SU-DHL-6 (cell line): ENCODE measurements around the gene DGKG.

Source experiments
- H2AFZ ChIP-seq: fragments of 200-600 bp; sonication (generic); 2 replicates; pipeline ENCODE4 v1.6.1; 2014; ENCODE audit warnings: low read depth, mild to moderate bottlenecking, moderate library complexity, mixed read lengths, antibody characterized with exemption, low read length; ENCODE audit not compliant: severe bottlenecking
- H3F3A ChIP-seq: fragments of 200-600 bp; shearing (Covaris generic); 2 replicates; pipeline ENCODE4 v1.6.0; 2016; ENCODE audit warnings: antibody characterized with exemption, mild to moderate bottlenecking; ENCODE audit not compliant: insufficient read depth
- H3K27ac ChIP-seq: fragments of 200-600 bp; sonication (generic); 2 replicates; pipeline ENCODE4 v1.5.1; 2016; ENCODE audit warnings: low read depth, mild to moderate bottlenecking, low read length, moderate library complexity, mixed read lengths
- H3K27me3 ChIP-seq: fragments of 200-600 bp; sonication (generic), shearing (Covaris generic); 2 replicates; pipeline ENCODE4 v1.6.0; 2014; ENCODE audit warnings: mild to moderate bottlenecking, low read length
- H3K36me3 ChIP-seq: fragments of 200-600 bp; sonication (generic); 2 replicates; pipeline ENCODE4 v1.6.1; 2014; ENCODE audit warnings: mild to moderate bottlenecking, low read length, mixed read lengths
- H3K4me2 ChIP-seq: fragments of 300-600, 200-600 bp; shearing (Covaris generic), sonication (generic); 2 replicates; pipeline ENCODE4 v1.6.0; 2014; ENCODE audit warnings: low read length, low read depth, mild to moderate bottlenecking; ENCODE audit not compliant: poor library complexity, severe bottlenecking
- H3K4me3 ChIP-seq: fragments of 200-600 bp; sonication (generic); 2 replicates; pipeline ENCODE4 v1.5.1; 2014; ENCODE audit warnings: antibody characterized with exemption, low read length, mild to moderate bottlenecking, mixed read lengths; ENCODE audit not compliant: insufficient read depth, poor library complexity, severe bottlenecking
- H3K79me2 ChIP-seq: fragments of 200-600 bp; sonication (generic); 2 replicates; pipeline ENCODE4 v1.6.1; 2014; ENCODE audit warnings: mild to moderate bottlenecking, low read length, moderate library complexity; ENCODE audit not compliant: insufficient read depth
- H3K9ac ChIP-seq: fragments of 200-600 bp; sonication (generic); 2 replicates; pipeline ENCODE4 v1.7.0; 2014; ENCODE audit warnings: mild to moderate bottlenecking, low read length
- H3K9me2 ChIP-seq: fragments of 200-600 bp; sonication (generic); replicated peaks from 2 replicates; pipeline ENCODE4 v1.6.1; 2014; ENCODE audit warnings: low read length; ENCODE audit not compliant: insufficient read depth
- H3K9me3 ChIP-seq: fragments of 200-600 bp; sonication (generic); 2 replicates; pipeline ENCODE4 v1.6.1; 2014; ENCODE audit warnings: low read length, mixed read lengths; ENCODE audit not compliant: insufficient read depth
- H4K20me1 ChIP-seq: fragments of 200-600 bp; sonication (generic); 2 replicates; pipeline ENCODE4 v1.6.1; 2014; ENCODE audit warnings: low read depth, mild to moderate bottlenecking, antibody characterized with exemption, low read length, moderate library complexity, mixed read lengths
- CTCF ChIP-seq: fragments of 200-600 bp; sonication (generic); IDR thresholded peaks from one replicate; pipeline ENCODE4 v1.5.1; 2017; ENCODE audit warnings: antibody characterized with exemption, mild to moderate bottlenecking, low read length, moderate library complexity; ENCODE audit not compliant: insufficient read depth, poor library complexity, severe bottlenecking
- EZH2phosphoT487 ChIP-seq: fragments of 200-600 bp; sonication (generic), shearing (Covaris generic); conservative IDR thresholded peaks from 2 replicates; pipeline ENCODE4 v1.6.1; 2018; ENCODE audit warnings: mild to moderate bottlenecking, antibody characterized with exemption, low read length, moderate library complexity, mixed read lengths

Gene DGKG

GRCh38 chr3:186287711-186288110 lies 74.3 kb downstream of the DGKG start:
- no peak overlapping the region for H2AFZ ChIP-seq
- TF ChIP-seq EZH2phosphoT487 (no peak), CTCF (no peak)

GRCh38 chr3:186286114-186286513 lies 75.9 kb downstream of the DGKG start:
- Histone ChIP-seq H3K27me3 (no peaks in the 10 kb centered on the region), H3K9me2 (no peaks in the 10 kb centered on the region), H3K4me3 (no peak overlapping the region), H3K4me2 (no peak overlapping the region), H3K27ac (no peak overlapping the region), H3K9me3 (no peaks in the 10 kb centered on the region), H3K9ac (no peak overlapping the region), H4K20me1 (no peaks in the 10 kb centered on the region), H3K79me2 (no peaks in the 10 kb centered on the region), H3F3A (no peaks in the 10 kb centered on the region), H2AFZ (no peak overlapping the region), H3K36me3 (no peaks in the 10 kb centered on the region)
- TF ChIP-seq CTCF (no peak), EZH2phosphoT487 (no peak)

More at GRCh38 chr3:186287711-186288110, 74.3 kb downstream of the DGKG start:
- no peak overlapping the region for H3K4me2 ChIP-seq
- H3K4me3 ChIP-seq = no peak overlapping the region
- H3K9me2 ChIP-seq = no peaks in the 10 kb centered on the region
- no peak overlapping the region for H3K27ac ChIP-seq
- no peak overlapping the region for H3K9ac ChIP-seq
- H3K36me3 ChIP-seq = no peaks in the 10 kb centered on the region
- H3K9me3 ChIP-seq = no peaks in the 10 kb centered on the region
- H4K20me1 ChIP-seq = no peaks in the 10 kb centered on the region
- H3K27me3 ChIP-seq = no peaks in the 10 kb centered on the region
- H3F3A ChIP-seq = no peaks in the 10 kb centered on the region
- H3K79me2 ChIP-seq = no peaks in the 10 kb centered on the region

GRCh38 chr3:186284661-186285060 lies 77.4 kb downstream of the DGKG start:
- Histone ChIP-seq H4K20me1 (no peaks in the 10 kb centered on the region), H3K9me2 (no peaks in the 10 kb centered on the region), H3K27me3 (no peaks in the 10 kb centered on the region), H2AFZ (no peak overlapping the region), H3K4me3 (no peak overlapping the region), H3K36me3 (no peaks in the 10 kb centered on the region), H3K27ac (no peak overlapping the region), H3K9me3 (no peaks in the 10 kb centered on the region), H3K4me2 (no peak overlapping the region), H3K9ac (no peak overlapping the region), H3K79me2 (no peaks in the 10 kb centered on the region), H3F3A (no peaks in the 10 kb centered on the region)
- TF ChIP-seq CTCF (no peak), EZH2phosphoT487 (no peak)

- no peaks in the 10 kb centered on the region for H3K79me2 ChIP-seq
- H3F3A ChIP-seq = no peaks in the 10 kb centered on the region
- no peak overlapping the region for H3K4me3 ChIP-seq
- no peak overlapping the region for H3K4me2 ChIP-seq
- no peak overlapping the region for H3K9ac ChIP-seq
- no peaks in the 10 kb centered on the region for H3K9me2 ChIP-seq
- no peaks in the 10 kb centered on the region for H3K27me3 ChIP-seq
- TF ChIP-seq EZH2phosphoT487 (no peak), CTCF (no peak)
- H4K20me1 ChIP-seq = no peaks in the 10 kb centered on the region
- no peak overlapping the region for H2AFZ ChIP-seq
- no peaks in the 10 kb centered on the region for H3K36me3 ChIP-seq
- H3K9me3 ChIP-seq = no peaks in the 10 kb centered on the region
- H3K27ac ChIP-seq = no peak overlapping the region
These were observed 77.7 kb downstream of the DGKG start for GRCh38 chr3:186284349-186284652.
